HFFc6 (cell line): ENCODE measurements around the gene RIC3. TPM values are rescaled to one million over a fixed set of nuclear protein-coding genes. Genes with fewer than 3 reads are reported as not detected.

ENCODE experiments used
- DNase-seq: peaks from one replicate; pipeline ENCODE4 v3.0.0-alpha.2; 2018
- H3K27ac Mint-ChIP-seq: 2 replicates; pipeline ENCODE4 v1.8.0; 2020; ENCODE audit warnings: mild to moderate bottlenecking, mixed read lengths
- H3K27me3 Mint-ChIP-seq: 2 replicates; pipeline ENCODE4 v1.8.0; 2021; ENCODE audit warnings: mild to moderate bottlenecking, moderate library complexity, mixed read lengths; ENCODE audit not compliant: insufficient read depth
- H3K36me3 Mint-ChIP-seq: 2 replicates; pipeline ENCODE4 v1.8.0; 2021; ENCODE audit warnings: low read depth, mixed read lengths
- H3K4me1 Mint-ChIP-seq: 2 replicates; pipeline ENCODE4 v1.8.0; 2020; ENCODE audit warnings: low read depth, mixed read lengths
- H3K4me3 Mint-ChIP-seq: 2 replicates; pipeline ENCODE4 v1.8.0; 2020; ENCODE audit warnings: mild to moderate bottlenecking, moderate library complexity, mixed read lengths
- H3K9me3 Mint-ChIP-seq: 2 replicates; pipeline ENCODE4 v1.8.0; 2020; ENCODE audit warnings: mild to moderate bottlenecking, mixed read lengths
- total RNA-seq, 6 experiments: library from RNA; stranded (reverse); fragmentation: NEBNext Ultra II Directional; extraction: Animal tissue kit (Norgen Biotek cat#: 25700); gene quantifications; 2 replicates in 1 of 6; 3 replicates in 5 of 6; pipeline ENCODE4 v1.2.3, GENCODE V29; 2021
- TF ChIP-seq, protein P1 (sequence below): fragments of 200-600 bp; sonication (generic); IDR thresholded peaks from 2 replicates; pipeline ENCODE4 v1.5.0; 2021; ENCODE audit warnings: antibody characterized with exemption, mild to moderate bottlenecking

Gene RIC3
- total RNA-seq, 6 experiments from 2014 or later = not detected

DNA sequence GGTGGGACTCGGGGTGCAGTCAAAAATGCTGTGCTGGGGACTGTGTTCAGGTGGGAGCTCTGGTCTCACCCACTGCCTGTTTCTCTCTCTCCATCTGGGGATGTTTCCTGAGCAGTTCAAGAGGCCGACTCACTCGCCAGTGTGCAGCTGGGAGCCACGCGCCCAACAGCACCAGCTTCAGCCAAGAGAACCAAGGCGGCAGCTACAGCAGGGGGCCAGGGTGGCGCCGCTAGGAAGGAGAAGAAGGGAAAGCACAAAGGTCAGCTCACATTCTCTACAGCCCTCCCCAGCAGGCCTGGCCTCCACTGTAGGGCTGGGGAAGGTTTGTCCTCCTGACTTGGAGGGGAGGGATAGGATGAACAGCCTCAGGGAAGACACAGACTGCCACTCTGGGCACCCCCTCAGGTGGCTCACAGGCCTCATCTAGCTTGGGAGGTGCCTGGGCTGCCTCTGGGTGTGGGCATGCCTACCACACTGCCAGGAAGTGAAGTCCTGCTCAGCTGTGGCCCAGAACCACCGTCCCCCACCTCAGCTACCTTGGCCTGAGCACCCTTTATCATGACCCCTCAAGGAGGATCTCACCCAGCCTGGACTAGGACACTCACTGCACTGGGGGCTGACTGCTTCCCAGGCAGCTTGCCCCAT is 74.8 kb downstream of the RIC3 start:
- H3K9me3 Mint-ChIP-seq = no peaks in the 10 kb centered on the region
- H3K27me3 Mint-ChIP-seq = peaks cover 2% of the 10 kb centered on the region; the same call in 1 of the 2 replicates
- no peaks in the 10 kb centered on the region for H3K36me3 Mint-ChIP-seq
- no peak overlapping the region for H3K27ac Mint-ChIP-seq
- TF ChIP-seq, protein P1, sequence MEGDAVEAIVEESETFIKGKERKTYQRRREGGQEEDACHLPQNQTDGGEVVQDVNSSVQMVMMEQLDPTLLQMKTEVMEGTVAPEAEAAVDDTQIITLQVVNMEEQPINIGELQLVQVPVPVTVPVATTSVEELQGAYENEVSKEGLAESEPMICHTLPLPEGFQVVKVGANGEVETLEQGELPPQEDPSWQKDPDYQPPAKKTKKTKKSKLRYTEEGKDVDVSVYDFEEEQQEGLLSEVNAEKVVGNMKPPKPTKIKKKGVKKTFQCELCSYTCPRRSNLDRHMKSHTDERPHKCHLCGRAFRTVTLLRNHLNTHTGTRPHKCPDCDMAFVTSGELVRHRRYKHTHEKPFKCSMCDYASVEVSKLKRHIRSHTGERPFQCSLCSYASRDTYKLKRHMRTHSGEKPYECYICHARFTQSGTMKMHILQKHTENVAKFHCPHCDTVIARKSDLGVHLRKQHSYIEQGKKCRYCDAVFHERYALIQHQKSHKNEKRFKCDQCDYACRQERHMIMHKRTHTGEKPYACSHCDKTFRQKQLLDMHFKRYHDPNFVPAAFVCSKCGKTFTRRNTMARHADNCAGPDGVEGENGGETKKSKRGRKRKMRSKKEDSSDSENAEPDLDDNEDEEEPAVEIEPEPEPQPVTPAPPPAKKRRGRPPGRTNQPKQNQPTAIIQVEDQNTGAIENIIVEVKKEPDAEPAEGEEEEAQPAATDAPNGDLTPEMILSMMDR = no peak
- peaks cover 26% of the 10 kb centered on the region for H3K4me1 Mint-ChIP-seq
- no peak for DNase-seq
- no peak overlapping the region for H3K4me3 Mint-ChIP-seq

DNA sequence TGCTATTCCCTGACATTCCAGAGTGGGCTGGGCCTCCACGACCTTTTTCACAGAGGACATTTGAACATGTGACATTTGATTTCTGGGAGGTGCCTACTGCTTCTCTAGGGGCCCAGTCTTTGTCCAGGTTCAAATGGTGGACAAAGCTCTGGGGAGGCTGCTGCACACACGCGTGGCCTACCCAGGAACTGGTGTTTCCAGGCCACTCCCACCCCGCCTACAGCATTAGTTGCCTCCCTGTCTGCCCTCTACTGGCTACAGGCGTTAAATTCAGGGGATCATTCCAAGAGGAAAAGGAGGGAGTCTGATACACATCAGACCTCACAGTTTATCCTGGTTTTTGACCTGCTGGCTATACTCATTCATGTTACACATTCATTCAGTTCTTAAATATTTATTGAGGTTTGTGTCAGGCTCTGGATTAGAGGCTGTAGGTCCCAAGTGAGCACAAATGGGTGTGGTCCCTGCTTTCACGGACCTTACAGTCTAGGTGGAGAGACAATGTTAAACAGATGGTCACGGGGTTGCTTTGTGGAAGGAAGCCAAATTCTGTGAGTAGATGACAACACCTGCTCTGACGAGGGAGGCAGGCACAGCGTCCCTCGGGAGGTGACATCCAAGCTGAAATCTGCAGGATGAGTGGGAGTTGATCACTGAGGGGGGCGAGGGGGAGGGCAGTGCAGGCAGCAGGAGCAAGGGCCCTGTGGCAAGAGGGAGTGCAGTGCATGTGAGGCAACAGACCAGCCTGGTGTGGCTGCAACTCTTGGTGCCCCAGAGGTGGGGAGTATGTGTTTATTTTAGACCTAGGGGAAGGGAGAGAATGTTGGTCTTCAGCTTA is 76.0 kb downstream of the RIC3 start:
- peaks cover 5% of the 10 kb centered on the region; the same call in 1 of the 2 replicates for H3K27me3 Mint-ChIP-seq
- H3K36me3 Mint-ChIP-seq = no peaks in the 10 kb centered on the region
- H3K9me3 Mint-ChIP-seq = no peaks in the 10 kb centered on the region
- no peak overlapping the region for H3K4me3 Mint-ChIP-seq
- H3K27ac Mint-ChIP-seq = no peak overlapping the region
- TF ChIP-seq, protein P1 = peak; percentile 80
- peak; percentile 69 for DNase-seq
- H3K4me1 Mint-ChIP-seq = peaks cover 13% of the 10 kb centered on the region

DNA sequence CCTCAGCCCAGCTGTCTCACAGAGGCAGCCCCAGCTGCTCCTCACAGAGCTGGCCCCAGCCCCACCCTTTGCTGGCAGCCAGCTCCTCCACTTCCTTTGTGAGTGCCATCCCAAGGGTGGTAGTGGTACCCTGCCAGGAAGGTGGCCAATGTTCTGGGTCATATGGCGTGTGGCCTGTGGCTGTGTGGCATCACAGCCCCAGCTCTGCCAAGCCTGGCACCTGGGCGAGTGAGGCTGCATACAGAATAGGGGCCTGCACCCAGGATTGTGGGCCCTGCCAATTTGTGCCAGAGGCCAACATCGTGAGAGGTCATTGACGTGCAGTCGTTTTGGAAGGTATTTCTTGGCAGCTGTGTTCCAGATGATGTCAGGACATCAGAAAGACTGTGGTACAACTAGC is 77.1 kb downstream of the RIC3 start:
- Mint-ChIP-seq H3K4me1 (peaks cover 8% of the 10 kb centered on the region), H3K27ac (no peak overlapping the region), H3K36me3 (no peaks in the 10 kb centered on the region), H3K27me3 (peaks cover 5% of the 10 kb centered on the region; the same call in 1 of the 2 replicates), H3K4me3 (no peak overlapping the region), H3K9me3 (no peaks in the 10 kb centered on the region)
- no peak for DNase-seq
- TF ChIP-seq, protein P1 = no peak

DNA sequence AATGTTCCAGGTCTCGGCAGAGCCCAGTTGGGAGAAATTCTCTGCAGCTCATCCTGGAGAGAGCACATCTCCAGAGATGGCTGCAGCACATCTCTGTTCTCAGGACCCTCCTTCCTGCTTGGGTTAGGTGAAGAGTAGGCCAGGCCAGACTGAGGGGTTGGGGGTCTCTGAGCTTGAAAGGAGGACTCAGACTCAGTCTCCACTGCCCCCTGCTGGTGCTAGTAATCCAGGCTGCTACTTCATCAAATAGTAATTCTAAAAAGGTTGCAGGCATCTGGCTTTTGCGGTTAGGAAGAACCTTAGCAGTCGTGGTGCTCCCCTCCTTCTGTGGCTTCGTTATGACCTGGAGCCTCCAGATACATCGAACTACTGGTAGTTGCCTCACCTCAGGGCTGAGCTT is 78.1 kb downstream of the RIC3 start:
- H3K27ac Mint-ChIP-seq = no peak overlapping the region
- TF ChIP-seq, protein P1 = peak; percentile 77
- no peaks in the 10 kb centered on the region for H3K36me3 Mint-ChIP-seq
- DNase-seq = no peak
- H3K9me3 Mint-ChIP-seq = no peaks in the 10 kb centered on the region
- peaks cover 8% of the 10 kb centered on the region for H3K4me1 Mint-ChIP-seq
- no peak overlapping the region for H3K4me3 Mint-ChIP-seq
- peaks cover 9% of the 10 kb centered on the region; the same call in 1 of the 2 replicates for H3K27me3 Mint-ChIP-seq

DNA sequence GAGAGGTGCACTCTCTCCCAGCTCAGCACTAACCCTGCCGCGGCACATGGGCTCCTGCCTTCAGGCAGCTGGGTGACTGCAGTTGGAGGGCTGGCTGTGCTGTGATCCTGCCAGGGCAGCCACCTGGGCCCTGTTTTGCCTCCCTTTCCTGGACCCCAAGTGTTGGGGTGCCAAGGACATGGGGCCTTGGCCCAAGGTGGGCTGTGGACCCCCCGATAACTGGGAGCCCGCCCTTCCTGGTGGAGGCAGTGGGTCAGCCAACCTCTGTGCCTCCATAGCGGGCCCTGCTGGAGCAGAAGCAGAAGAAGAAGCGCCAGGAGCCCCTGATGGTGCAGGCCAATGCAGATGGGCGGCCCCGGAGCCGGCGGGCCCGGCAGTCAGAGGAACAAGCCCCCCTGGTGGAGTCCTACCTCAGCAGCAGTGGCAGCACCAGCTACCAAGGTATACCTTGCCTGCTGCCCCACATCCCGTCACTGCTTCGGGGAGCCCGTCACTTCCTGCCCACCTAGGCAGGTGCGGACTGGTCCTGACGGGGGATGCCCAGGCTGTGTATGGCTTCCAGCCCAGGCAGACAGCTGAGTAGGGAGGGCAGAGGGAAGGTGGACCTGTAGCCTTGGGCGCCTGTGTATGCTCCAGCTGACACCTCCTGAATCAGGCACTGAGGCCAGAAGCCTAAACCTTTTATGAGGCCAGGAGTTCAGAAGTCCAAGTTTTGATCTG is 78.9 kb downstream of the RIC3 start:
- Mint-ChIP-seq H3K4me1 (peaks cover 8% of the 10 kb centered on the region), H3K9me3 (no peaks in the 10 kb centered on the region), H3K4me3 (no peak overlapping the region), H3K27me3 (peaks cover 16% of the 10 kb centered on the region), H3K36me3 (no peaks in the 10 kb centered on the region), H3K27ac (no peak overlapping the region)
- DNase-seq = no peak
- TF ChIP-seq, protein P1 = no peak
